Suprapubic skin (tissue), 4 donors: Measurements from ENCODE around the gene WDR36.

Experiments used
- EP300 ChIP-seq: sonication (generic); formaldehyde crosslinking; IDR thresholded peaks from one replicate; pipeline ENCODE4 v1.6.1; 2017; ENCODE audit warnings: antibody characterized with exemption
- POLR2A ChIP-seq, 2 donors: fragments of 450-650 bp; IDR thresholded peaks; one replicate each; pipeline ENCODE4 v1.6.1; 2017; ENCODE audit warnings: antibody characterized with exemption in 2 of 2, mild to moderate bottlenecking in 2 of 2, moderate library complexity in 2 of 2
- POLR2AphosphoS5 ChIP-seq, 3 donors: sonication (generic); formaldehyde crosslinking; IDR thresholded peaks; one replicate each; pipeline ENCODE4 v1.6.1; 2017; ENCODE audit warnings: antibody characterized with exemption in 3 of 3
- TF ChIP-seq, protein P1 (sequence below), 2 donors: fragments of 200-600 bp in 1 of 2; fragments of 450-650 bp in 1 of 2; sonication (generic) in 1 of 2; IDR thresholded peaks; one replicate each; pipeline ENCODE4 v1.5.1; 2016 to 2019; ENCODE audit warnings: antibody characterized with exemption in 2 of 2, mild to moderate bottlenecking in 1 of 2, moderate library complexity in 1 of 2

DNA sequence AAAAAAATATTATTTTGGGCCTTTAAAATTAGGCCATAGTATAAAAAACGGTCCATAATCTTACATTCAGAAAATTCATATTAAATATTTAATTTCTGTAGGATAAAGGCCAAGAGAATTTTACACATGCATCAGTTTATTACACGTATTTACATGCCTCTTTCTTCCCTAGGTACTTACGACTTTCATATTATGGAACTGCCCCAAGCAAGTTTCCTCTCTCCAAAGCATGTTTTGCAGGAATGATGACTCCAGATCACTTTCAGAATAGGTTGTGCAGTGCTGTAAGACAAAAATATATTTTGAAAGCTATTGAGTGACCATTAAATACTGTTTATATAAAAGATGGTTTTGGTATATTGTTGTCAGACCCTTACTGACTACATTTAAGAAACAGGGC, 61.8 kb downstream of the WDR36 start:
- TF ChIP-seq, protein P1, sequence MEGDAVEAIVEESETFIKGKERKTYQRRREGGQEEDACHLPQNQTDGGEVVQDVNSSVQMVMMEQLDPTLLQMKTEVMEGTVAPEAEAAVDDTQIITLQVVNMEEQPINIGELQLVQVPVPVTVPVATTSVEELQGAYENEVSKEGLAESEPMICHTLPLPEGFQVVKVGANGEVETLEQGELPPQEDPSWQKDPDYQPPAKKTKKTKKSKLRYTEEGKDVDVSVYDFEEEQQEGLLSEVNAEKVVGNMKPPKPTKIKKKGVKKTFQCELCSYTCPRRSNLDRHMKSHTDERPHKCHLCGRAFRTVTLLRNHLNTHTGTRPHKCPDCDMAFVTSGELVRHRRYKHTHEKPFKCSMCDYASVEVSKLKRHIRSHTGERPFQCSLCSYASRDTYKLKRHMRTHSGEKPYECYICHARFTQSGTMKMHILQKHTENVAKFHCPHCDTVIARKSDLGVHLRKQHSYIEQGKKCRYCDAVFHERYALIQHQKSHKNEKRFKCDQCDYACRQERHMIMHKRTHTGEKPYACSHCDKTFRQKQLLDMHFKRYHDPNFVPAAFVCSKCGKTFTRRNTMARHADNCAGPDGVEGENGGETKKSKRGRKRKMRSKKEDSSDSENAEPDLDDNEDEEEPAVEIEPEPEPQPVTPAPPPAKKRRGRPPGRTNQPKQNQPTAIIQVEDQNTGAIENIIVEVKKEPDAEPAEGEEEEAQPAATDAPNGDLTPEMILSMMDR (IDR thresholded peaks at IDR 0.05) = no peak
- TF ChIP-seq POLR2AphosphoS5 (IDR thresholded peaks at IDR 0.05) (no peak), EP300 (no peak), POLR2A (IDR thresholded peaks at IDR 0.05) (no peak)
